ENCODE results near the gene FNDC5.

The FNDC5 gene

GRCh38 chr1:32883338-32884031 is 12.8 kb upstream of the FNDC5 start:
- no peak for DNase-seq

DNA sequence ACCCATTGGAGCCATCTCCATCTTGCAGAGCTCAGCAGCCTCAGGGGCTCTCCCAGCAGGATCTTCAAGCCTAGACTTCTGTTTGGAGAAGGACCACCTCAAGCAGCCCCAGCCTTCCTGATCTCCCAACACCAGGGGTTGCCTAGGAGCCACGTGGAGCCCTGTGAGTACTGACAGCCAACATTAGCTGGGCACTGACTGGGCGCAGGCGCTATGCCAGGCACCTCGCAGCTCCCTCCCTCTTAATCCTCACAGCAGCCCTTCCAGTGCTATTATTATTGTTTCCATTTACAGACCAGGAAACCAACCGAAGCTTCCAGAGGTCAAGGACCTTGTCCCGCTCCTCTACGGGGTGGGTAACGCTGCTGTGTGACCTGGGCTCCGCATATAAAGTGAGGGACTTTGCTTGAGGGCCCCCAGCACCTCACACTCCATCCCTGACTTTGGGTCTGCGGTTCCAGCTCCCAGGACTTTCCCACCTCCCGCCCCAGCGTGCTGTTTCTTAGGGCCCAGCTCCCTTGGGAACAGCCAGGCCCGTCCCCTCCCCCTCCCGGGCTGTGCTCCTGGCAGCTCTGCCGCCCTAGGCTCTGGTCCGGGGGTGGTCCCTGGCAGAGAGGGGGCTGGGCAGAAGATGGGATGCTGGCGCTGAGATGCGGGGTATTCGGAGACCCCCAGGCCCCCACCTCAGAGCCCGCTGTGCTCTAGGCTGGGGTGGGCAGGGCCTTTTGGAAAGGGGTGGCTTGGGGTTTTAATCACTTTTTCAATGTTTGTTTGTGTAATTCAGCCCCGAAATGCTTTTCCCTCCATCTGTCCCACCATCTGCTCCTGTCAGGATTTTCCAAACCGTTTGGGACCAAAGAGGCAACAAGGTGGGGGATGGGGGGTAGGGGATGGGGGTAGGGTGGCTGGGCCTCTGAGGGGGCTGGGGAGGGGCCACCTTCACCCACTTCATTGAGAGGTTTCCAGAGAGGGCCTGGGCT is 11.4 kb upstream of the FNDC5 start:
- no peak for DNase-seq

GRCh38 chr1:32881291-32881690 is 10.6 kb upstream of the FNDC5 start:
- DNase-seq = no peak

DNA sequence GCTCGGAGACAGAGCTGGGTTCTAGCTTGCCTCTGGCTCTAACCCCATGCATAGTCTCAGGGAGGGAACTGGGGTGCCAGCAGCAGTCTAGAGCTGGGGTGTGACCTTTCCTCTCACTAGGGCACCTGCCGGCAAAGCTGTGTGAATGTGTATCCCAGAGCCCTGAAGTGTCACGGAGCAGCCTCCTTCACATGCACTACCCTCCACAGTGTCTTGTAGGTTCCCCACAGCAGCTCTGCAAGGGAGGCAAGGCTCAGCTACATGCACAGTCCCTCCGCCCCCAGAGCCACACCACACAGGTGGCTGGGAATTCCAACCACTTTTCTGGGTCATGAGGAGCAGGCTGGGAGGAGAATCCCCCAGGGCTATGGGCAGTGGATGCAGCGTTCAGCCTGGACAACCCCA is 7.9 kb upstream of the FNDC5 start:
- no peak for DNase-seq

DNA sequence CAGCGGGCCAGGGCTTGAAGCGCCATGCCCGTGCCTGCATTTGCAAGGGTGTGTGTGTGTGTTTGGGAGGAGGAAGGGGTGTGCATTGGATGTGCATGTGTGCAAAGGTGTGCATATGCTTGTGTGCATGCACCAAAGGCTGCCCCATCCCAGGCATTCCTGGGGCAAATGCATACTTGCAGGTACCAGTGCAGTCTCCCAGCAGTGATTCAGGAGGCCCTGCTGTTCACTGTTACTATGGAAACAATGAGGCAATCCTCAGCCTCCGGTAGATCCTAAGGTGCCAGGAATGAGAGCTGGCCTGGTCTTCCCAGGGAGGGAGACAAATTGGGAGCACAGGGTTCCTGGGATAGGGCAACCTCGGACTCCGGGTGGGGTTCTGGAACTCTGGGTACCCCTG is 7.5 kb upstream of the FNDC5 start:
- no peak for DNase-seq

GRCh38 chr1:32877211-32878110 is 6.7 kb upstream of the FNDC5 start:
- DNase-seq = no peak

- DNase-seq = peak; percentile 60
Measured at GRCh38 chr1:32876341-32877210, 5.9 kb upstream of the FNDC5 start.

GRCh38 chr1:32874860-32875752 is 4.4 kb upstream of the FNDC5 start:
- DNase-seq = no peak

DNA sequence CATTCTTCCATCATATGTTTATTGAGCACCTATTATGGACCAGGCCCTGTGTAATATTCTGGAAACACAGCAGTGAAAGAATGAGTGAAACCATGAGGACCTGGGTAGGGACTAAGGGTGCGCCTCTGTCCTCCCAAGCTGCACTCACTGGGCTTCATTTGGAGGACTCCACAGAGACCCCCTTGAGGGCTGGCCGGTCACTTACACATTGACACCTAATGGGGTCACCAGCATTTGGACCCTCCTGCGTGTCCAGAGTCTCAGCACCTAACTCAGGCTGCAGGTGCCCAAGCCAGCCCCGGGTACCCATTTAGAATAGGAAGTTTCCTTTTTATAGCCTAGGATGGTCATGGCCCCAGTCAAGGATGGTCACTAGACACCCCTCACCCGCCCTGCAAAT is 2.8 kb upstream of the FNDC5 start:
- no peak for DNase-seq

DNA sequence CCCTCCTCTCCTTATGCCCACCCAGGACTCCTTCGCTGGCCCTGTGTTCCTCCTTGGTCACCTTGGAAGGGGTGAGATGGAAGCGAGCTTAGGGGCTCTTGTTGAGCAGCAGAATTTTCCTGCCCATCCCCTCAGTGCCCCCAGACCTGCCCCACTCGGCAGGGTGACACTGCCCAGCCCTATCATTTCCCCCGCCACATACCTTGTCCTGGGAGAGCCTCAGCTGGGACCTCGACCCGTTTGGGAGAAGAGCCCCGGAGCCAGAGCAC is 1.4 kb upstream of the FNDC5 start:
- DNase-seq = no peak

- no peak for DNase-seq
Measured at GRCh38 chr1:32871364-32872191, 866 bp upstream of the FNDC5 start.

DNA sequence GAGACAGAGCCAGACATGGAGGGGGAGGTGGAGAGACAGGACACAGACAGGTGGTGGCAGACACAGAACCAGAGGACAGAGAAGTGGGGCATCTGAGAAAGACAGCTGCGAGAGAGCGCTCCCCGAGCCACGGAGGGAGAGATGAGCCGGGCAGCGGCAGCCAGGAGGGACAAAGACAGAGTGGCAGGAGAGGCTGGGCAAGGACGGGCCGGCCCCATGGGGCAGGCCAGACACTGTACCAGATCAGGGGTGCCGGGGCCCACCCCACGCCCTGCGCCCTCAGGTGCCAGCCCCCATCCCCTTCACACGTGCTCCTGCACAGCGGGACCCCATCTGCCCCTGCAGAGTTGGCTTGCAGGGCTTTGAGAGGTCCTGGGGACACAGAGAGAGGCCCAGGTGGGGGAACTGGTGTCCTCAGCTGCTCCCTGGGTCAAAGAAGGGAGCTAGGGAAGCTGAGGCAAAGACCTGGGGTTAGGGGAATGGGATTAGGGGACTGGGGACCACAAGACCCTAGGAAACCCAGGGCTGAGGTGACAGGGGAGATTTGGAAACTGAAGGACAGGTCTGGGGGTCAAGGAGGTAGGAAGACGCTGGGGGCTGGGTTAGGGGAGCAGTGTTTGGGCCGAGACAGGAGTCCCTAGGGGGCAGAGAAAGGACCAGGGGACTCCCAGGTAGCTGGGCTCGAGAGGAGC is 643 bp downstream of the FNDC5 start:
- DNase-seq = no peak

DNA sequence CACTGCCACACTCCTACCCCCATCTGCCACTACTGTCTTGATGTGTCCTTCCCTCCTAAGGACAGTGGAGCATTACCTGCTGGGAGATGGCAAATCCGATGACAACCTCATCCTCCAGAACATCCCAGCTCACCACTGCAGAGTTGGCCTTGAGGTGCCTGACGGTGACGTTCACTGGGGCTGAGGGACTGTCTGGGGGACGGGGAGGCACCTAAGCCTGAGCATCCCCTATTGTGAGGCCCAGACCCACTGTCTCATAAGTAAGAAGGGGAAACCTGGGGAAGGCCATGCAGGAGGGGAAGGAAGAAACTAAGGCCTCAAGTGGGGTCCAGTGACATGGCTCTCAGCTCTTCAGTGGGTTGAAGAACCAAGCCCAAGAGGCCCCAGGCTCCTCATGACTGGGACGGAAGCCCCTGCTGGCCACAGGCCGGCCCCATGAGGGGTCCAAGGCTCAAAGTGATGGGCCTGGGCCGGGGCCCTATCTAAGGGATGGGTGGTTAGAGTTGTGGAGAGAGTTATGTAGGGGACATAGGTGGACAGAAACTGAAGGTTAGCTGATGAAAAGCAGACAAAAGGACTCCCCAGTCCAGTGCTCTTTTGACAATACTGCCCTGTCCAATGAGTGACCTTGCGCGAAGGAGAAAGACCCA is 1.8 kb downstream of the FNDC5 start:
- DNase-seq = no peak

DNA sequence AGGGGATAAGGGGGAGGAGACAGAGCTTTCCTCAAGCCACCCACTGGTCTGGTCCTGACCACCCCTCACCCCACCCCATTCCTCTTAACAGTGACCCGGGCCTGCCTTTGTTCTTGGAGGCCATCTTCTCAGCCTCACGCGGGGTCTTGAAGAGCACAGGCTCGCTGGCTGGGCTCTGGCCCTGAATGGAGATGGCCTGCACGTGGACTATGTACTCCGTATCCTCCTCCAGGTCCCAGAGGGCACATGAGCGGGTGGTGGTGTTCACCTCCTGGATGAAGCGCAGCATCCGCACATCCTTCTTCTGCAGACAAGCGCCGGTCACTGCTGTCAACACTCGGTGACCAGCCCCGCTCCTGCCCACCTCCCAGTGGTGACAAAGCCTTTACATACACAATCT is 2.6 kb downstream of the FNDC5 start:
- DNase-seq = no peak

GRCh38 chr1:32867671-32868070 is 3.0 kb downstream of the FNDC5 start:
- DNase-seq = no peak

DNA sequence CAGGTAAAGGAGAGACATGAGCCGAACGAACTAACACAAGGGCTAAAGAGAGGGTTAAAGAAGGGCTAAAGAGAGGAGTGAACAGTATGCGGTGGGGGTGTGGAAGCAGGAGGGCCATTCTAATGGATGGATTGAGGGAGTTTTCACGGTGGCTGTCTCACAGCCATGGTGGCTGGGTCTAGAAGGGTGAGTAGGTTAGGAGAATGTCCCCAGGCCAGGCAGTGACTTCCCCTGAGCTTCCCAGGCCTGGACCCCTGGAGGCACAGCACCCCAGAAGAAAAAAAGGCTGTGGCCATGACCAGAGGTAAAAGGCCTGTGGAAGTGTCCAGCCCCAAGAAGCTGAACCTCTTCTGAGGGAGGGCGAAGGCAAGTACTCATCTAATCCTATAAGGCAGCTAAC is 3.6 kb downstream of the FNDC5 start:
- DNase-seq = no peak

GRCh38 chr1:32865639-32866405 is 4.9 kb downstream of the FNDC5 start:
- no peak for DNase-seq

GRCh38 chr1:32864375-32865019 is 6.2 kb downstream of the FNDC5 start:
- DNase-seq = no peak

Data from CD4-positive, alpha-beta T cell treated with Interleukin-21 for 1 hour (primary cell).